Osteocyte (in vitro differentiated cells): ENCODE results near the gene PIP5K1A. TPM values are rescaled to one million over a fixed set of nuclear protein-coding genes. Genes with fewer than 3 reads are reported as not detected.
A peak's percentile ranks its signal among the peaks of the same experiment; 100 is the strongest.

ENCODE experiments used
- DNase-seq: peaks from one replicate; pipeline ENCODE4 v3.0.0; 2021; ENCODE audit warnings: mixed read lengths; ENCODE audit not compliant: unreplicated experiment; ENCODE audit errors: extremely low spot score
- H3K27ac Mint-ChIP-seq: one replicate; pipeline ENCODE4 v1.8.0; 2021; ENCODE audit warnings: mild to moderate bottlenecking, mixed read lengths; ENCODE audit not compliant: unreplicated experiment
- H3K27me3 Mint-ChIP-seq: one replicate; pipeline ENCODE4 v1.8.0; 2021; ENCODE audit warnings: mixed read lengths; ENCODE audit not compliant: unreplicated experiment
- H3K36me3 Mint-ChIP-seq: one replicate; pipeline ENCODE4 v1.8.0; 2021; ENCODE audit warnings: mixed read lengths; ENCODE audit not compliant: unreplicated experiment
- H3K4me1 Mint-ChIP-seq: one replicate; pipeline ENCODE4 v1.8.0; 2021; ENCODE audit warnings: mixed read lengths; ENCODE audit not compliant: unreplicated experiment
- H3K4me3 Mint-ChIP-seq: one replicate; pipeline ENCODE4 v1.8.0; 2021; ENCODE audit warnings: mild to moderate bottlenecking, moderate library complexity, mixed read lengths; ENCODE audit not compliant: unreplicated experiment
- H3K9me3 Mint-ChIP-seq: one replicate; pipeline ENCODE4 v1.8.0; 2021; ENCODE audit warnings: mixed read lengths; ENCODE audit not compliant: unreplicated experiment
- total RNA-seq: library from RNA; stranded (reverse); gene quantifications from 2 replicates; pipeline ENCODE4 v1.2.1, GENCODE V29; 2021
- TF ChIP-seq, protein P1 (sequence below): fragments of 200-600 bp; sonication (generic); IDR thresholded peaks from 2 replicates; pipeline ENCODE4 v1.5.0; 2021; ENCODE audit warnings: antibody characterized with exemption, mild to moderate bottlenecking, moderate library complexity

Gene PIP5K1A
- total RNA-seq, 1 donor from 2014 or later, result 89.5 TPM

DNA sequence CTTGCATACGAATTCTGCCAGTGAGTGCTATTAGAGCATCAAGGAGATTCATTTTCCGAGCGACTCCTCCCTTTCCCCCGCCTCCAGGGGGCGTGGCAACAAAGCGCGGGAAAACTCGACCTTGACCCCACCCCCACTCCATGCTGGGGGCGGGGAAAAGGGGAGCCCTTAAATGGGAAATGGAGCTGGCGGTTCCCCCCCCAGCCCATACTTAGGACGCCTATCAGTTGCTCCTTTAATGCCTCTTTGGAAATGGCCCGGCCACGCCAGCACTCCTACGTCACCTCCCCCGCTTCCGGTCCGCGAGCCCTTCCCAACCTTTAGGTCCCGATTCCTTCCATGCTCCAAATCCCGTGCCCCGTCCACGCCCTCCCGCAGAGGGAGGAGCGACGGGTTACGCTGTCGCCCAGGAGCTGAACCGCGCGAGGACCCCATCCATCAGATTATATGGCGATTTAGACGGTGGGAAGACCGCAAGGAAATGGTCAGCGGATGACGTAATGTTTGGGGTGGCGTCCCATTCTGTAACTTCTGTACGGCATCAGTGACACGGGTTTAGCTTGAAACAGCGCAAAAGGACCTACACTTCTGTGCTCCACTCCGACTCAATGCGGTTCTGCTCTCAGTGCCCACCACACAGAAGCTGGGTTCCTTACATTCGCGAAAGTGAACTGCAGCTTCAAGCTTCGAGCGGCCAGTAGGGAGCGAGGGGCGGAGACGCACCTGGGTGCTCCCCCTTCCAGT, 83.0 kb downstream of the PIP5K1A start:
- TF ChIP-seq, protein P1, sequence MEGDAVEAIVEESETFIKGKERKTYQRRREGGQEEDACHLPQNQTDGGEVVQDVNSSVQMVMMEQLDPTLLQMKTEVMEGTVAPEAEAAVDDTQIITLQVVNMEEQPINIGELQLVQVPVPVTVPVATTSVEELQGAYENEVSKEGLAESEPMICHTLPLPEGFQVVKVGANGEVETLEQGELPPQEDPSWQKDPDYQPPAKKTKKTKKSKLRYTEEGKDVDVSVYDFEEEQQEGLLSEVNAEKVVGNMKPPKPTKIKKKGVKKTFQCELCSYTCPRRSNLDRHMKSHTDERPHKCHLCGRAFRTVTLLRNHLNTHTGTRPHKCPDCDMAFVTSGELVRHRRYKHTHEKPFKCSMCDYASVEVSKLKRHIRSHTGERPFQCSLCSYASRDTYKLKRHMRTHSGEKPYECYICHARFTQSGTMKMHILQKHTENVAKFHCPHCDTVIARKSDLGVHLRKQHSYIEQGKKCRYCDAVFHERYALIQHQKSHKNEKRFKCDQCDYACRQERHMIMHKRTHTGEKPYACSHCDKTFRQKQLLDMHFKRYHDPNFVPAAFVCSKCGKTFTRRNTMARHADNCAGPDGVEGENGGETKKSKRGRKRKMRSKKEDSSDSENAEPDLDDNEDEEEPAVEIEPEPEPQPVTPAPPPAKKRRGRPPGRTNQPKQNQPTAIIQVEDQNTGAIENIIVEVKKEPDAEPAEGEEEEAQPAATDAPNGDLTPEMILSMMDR, result peak; percentile 48
- peak overlapping the region; percentile 100 for H3K27ac Mint-ChIP-seq
- peaks cover 4% of the 10 kb centered on the region for H3K36me3 Mint-ChIP-seq
- no peaks in the 10 kb centered on the region for H3K9me3 Mint-ChIP-seq
- peak; percentile 98 for DNase-seq
- peaks cover 22% of the 10 kb centered on the region for H3K4me1 Mint-ChIP-seq
- H3K4me3 Mint-ChIP-seq, result peak overlapping the region; percentile 99
- peaks cover 5% of the 10 kb centered on the region for H3K27me3 Mint-ChIP-seq

DNA sequence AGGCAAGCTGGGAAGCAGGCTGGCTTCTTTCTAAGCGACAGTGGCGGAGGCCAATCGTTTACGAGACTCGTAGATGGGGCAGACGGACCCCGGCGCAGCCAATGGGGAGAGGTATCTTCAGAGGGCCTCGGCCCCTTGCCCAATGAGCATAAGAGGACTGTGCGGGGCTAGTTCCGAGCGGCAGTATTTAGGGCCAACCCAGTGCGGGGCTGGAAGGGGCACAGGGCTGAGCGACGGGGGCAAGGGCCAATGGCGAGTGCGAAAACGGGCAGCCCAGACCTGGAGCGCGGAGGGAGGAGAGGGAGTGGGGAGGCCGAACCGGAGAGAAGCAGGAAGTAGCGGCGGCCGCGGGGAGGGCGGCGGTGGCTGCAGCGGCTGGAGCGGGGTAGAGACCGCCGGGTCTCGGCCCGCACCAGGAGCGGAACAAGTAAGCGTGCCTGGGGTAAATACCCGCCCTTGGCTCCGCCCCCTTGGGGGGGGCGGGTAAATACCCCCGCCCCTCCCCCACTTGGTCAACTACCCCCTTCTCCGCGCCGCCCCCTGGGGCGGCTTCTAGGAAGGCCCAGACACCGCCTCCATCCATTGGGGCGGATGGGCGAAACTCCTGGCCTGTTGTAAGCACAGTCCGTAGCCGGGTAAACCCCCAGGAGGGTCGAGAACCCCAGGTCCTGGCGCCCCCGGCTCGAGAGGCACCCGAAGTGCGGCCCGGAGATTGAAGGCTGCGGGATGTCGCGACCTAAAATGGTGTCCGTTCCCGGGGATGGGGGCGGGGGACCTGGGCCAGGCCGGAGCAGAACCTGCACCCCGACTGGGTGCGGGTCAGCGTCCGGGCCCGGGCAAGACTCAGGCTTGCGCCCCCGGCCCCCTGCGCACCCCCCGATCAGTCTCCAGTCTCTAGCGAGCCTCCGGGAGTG, 83.9 kb downstream of the PIP5K1A start, which contains the start of gene ZNF687:
Gene ZNF687 (plus strand): TSS at position 331 of the 914 bp plus-strand sequence. CDS start 3,993 bp downstream, outside the sequence.
- DNase-seq, result peak; percentile 100
- H3K4me3 Mint-ChIP-seq, result peak within 1 kb of the TSS; percentile 99
- H3K4me1 Mint-ChIP-seq, result peaks cover 22% of the 10 kb centered on the region
- no peaks in the 10 kb centered on the region for H3K9me3 Mint-ChIP-seq
- H3K36me3 Mint-ChIP-seq, result peaks cover 7% of the 10 kb centered on the region
- TF ChIP-seq, protein P1, result no peak
- no peaks in the 10 kb centered on the region for H3K27me3 Mint-ChIP-seq
- H3K27ac Mint-ChIP-seq, result peak within 1 kb of the TSS; percentile 100

DNA sequence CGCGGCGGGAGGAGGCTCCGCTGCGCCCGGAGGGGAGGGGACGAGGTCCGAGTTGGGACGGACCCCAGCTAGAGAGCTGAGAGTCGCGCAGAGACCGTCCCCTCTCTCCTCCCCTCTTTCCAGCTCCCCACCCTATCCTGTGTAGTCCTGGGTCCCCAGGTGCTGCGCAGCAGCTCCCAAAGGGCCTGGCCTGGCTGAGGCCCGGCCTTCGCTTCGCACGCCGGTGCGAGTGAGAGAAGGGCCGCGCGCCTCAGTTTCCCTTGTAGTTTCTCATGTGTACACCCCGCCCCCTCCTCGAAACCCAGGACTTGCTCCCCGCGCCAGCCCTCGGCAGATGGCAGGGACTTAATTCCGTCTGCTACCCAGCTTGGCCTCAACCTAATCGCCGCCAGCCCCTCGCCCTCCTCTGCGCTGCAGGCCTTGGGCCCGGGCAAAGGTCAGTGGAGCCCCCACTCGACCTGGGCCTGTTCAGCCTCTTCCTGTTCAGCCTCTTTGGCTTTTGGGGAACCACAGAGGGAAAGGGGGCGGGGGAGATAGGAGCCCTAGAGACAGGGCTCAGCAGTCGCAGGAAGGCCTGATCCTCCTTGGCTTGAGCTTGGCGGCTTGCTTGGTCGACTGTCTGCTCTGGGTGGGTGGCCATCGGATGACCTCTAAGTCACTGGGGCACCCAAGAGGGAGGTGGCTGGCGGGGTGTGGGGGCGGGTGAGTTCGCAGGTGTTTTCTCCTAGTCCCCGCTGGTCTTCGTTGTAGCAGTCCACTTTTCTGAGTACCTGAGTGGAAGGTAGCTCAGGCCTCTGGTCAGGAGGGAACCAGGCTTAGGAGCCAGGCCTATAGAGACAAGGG, 84.8 kb downstream of the PIP5K1A start:
- Mint-ChIP-seq H3K9me3 (no peaks in the 10 kb centered on the region), H3K36me3 (peaks cover 7% of the 10 kb centered on the region), H3K4me3 (peak overlapping the region; percentile 99), H3K27me3 (no peaks in the 10 kb centered on the region), H3K27ac (peak overlapping the region; percentile 70), H3K4me1 (peaks cover 22% of the 10 kb centered on the region)
- DNase-seq, result no peak
- TF ChIP-seq, protein P1, result no peak

DNA sequence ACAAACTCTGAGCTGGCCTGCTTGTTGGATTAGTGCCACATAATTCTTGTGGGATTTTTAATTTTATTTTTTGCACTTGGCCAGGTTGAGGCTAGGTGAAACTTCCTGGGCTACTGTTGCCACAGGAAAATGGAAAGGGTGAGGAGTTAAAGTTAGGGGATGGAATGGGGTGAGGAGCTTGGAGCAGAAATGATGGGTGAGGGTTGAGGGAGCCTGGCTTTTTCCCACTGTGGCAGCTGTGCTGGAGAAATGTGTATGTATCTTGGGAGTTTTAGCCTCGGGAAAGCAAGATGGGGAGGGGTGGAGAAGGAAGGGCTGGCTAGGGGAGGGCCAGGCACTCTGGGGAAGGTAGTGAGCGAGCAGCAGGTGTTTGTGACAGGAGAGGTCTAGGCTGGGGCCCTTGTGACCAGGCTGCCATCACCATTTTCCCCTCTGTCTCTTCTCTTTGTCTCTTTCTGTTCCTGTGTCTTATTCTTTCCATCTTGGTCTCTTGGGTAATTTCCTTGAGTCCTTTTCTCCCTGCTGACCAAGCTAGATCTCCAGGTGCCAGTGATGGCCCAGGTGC, 85.7 kb downstream of the PIP5K1A start:
- H3K27me3 Mint-ChIP-seq, result no peaks in the 10 kb centered on the region
- H3K9me3 Mint-ChIP-seq, result no peaks in the 10 kb centered on the region
- H3K36me3 Mint-ChIP-seq, result peaks cover 13% of the 10 kb centered on the region
- peaks cover 22% of the 10 kb centered on the region for H3K4me1 Mint-ChIP-seq
- TF ChIP-seq, protein P1, result no peak
- peak overlapping the region; percentile 99 for H3K4me3 Mint-ChIP-seq
- no peak for DNase-seq
- peak overlapping the region; percentile 50 for H3K27ac Mint-ChIP-seq
